ENCODE measurements around the gene ZNF438.
A peak's percentile ranks its signal among the peaks of the same experiment; 100 is the strongest.

The ZNF438 gene

GRCh38 chr10:30857803-30858202 is 173.9 kb downstream of the ZNF438 start:
- WGBS: 73% methylated on average over 2 of the region's 3 CpGs
- peak overlapping the region in 1 of 2 experiments; percentile 72 for H3K18ac ChIP-seq (ENCODE audit: low read depth in 1 of 2, low read length in 2 of 2)
- H3K79me1 ChIP-seq (replicated peaks; ENCODE audit: low read length, poor library complexity, severe bottlenecking): no peaks in the 10 kb centered on the region

GRCh38 chr10:30855131-30855530 is 176.5 kb downstream of the ZNF438 start:
- peak overlapping the region; percentile 30 for H4K8ac ChIP-seq (ENCODE audit: low read length)

More at GRCh38 chr10:30857803-30858202, 173.9 kb downstream of the ZNF438 start:
- peak overlapping the region; percentile 67 for H2BK15ac ChIP-seq (ENCODE audit: low read depth, poor library complexity, severe bottlenecking)
- H3K14ac ChIP-seq (ENCODE audit: low read length in 2 of 2): no peak overlapping the region
- no peak overlapping the region for H3K4me3 ChIP-seq (ENCODE audit: insufficient read depth in 1 of 2, low read depth in 1 of 2, low read length in 2 of 2)
- H4K8ac ChIP-seq (ENCODE audit: low read length): no peak overlapping the region
- H3K9ac ChIP-seq (ENCODE audit: low read length): peak overlapping the region; percentile 48
- H2AFZ ChIP-seq (ENCODE audit: low read depth, low read length): no peak overlapping the region
- H3K23ac ChIP-seq (ENCODE audit: low read length in 2 of 2): no peak overlapping the region
- no peak overlapping the region for H2BK12ac ChIP-seq (ENCODE audit: low read length in 2 of 2)
- no peaks in the 10 kb centered on the region for H3K36me3 ChIP-seq (ENCODE audit: control insufficient read depth in 1 of 2, insufficient read depth in 2 of 2, low read depth in 1 of 2, low read length in 2 of 2)
- H3K4me2 ChIP-seq (ENCODE audit: low read length, poor library complexity, severe bottlenecking): no peak overlapping the region
- no peak overlapping the region for H2BK120ac ChIP-seq (ENCODE audit: low read depth, low read length)
- peak overlapping the region; percentile 58 for H4K91ac ChIP-seq (ENCODE audit: low read length)
- no peak overlapping the region for H3K27ac ChIP-seq (ENCODE audit: low read length, poor library complexity, severe bottlenecking)
- no peak overlapping the region for H2AK5ac ChIP-seq (ENCODE audit: low read length, severe bottlenecking)
- H2BK5ac ChIP-seq (ENCODE audit: low read depth, low read length, poor library complexity, severe bottlenecking): no peak overlapping the region
- H3K4me1 ChIP-seq (ENCODE audit: control insufficient read depth, insufficient read depth, low read depth, low read length): no peaks in the 10 kb centered on the region
- H3K9me3 ChIP-seq (ENCODE audit: control insufficient read depth, low read length): no peaks in the 10 kb centered on the region
- DNase-seq: peak; percentile 59
- H3K4ac ChIP-seq (ENCODE audit: low read depth in 1 of 2, low read length in 2 of 2): no peak overlapping the region
- no peaks in the 10 kb centered on the region for H3K27me3 ChIP-seq (ENCODE audit: control insufficient read depth in 1 of 2, insufficient read depth in 1 of 2, low read length in 2 of 2)

GRCh38 chr10:30854656-30855055 is 177.0 kb downstream of the ZNF438 start:
- Histone ChIP-seq H2BK12ac (ENCODE audit: low read length in 2 of 2) (no peak overlapping the region), H3K27ac (ENCODE audit: low read length, poor library complexity, severe bottlenecking) (no peak overlapping the region), H2BK5ac (ENCODE audit: low read depth, low read length, poor library complexity, severe bottlenecking) (no peak overlapping the region), H3K79me1 (replicated peaks; ENCODE audit: low read length, poor library complexity, severe bottlenecking) (no peaks in the 10 kb centered on the region), H2BK15ac (ENCODE audit: low read depth, poor library complexity, severe bottlenecking) (no peak overlapping the region), H3K18ac (ENCODE audit: low read depth in 1 of 2, low read length in 2 of 2) (no peak overlapping the region), H2BK120ac (ENCODE audit: low read depth, low read length) (no peak overlapping the region), H3K36me3 (ENCODE audit: control insufficient read depth in 1 of 2, insufficient read depth in 2 of 2, low read depth in 1 of 2, low read length in 2 of 2) (peaks cover 1 to 6% of the 10 kb centered on the region in 2 experiments), H3K27me3 (ENCODE audit: control insufficient read depth in 1 of 2, insufficient read depth in 1 of 2, low read length in 2 of 2) (no peaks in the 10 kb centered on the region), H2AK5ac (ENCODE audit: low read length, severe bottlenecking) (no peak overlapping the region), H3K23ac (ENCODE audit: low read length in 2 of 2) (no peak overlapping the region), H4K91ac (ENCODE audit: low read length) (no peak overlapping the region), H3K14ac (ENCODE audit: low read length in 2 of 2) (no peak overlapping the region), H3K4me2 (ENCODE audit: low read length, poor library complexity, severe bottlenecking) (no peak overlapping the region), H3K9ac (ENCODE audit: low read length) (no peak overlapping the region), H3K4ac (ENCODE audit: low read depth in 1 of 2, low read length in 2 of 2) (no peak overlapping the region), H3K4me1 (ENCODE audit: control insufficient read depth, insufficient read depth, low read depth, low read length) (no peaks in the 10 kb centered on the region), H2AFZ (ENCODE audit: low read depth, low read length) (no peak overlapping the region), H3K9me3 (ENCODE audit: control insufficient read depth, low read length) (no peaks in the 10 kb centered on the region), H3K4me3 (ENCODE audit: insufficient read depth in 1 of 2, low read depth in 1 of 2, low read length in 2 of 2) (no peak overlapping the region), H4K8ac (ENCODE audit: low read length) (no peak overlapping the region)
- no peak for DNase-seq
- WGBS: 50% methylated on average over 4 of the region's 4 CpGs

More at GRCh38 chr10:30855131-30855530, 176.5 kb downstream of the ZNF438 start:
- Histone ChIP-seq H2BK15ac (ENCODE audit: low read depth, poor library complexity, severe bottlenecking) (no peak overlapping the region), H2BK120ac (ENCODE audit: low read depth, low read length) (no peak overlapping the region), H2BK5ac (ENCODE audit: low read depth, low read length, poor library complexity, severe bottlenecking) (no peak overlapping the region), H3K9me3 (ENCODE audit: control insufficient read depth, low read length) (no peaks in the 10 kb centered on the region), H3K4me3 (ENCODE audit: insufficient read depth in 1 of 2, low read depth in 1 of 2, low read length in 2 of 2) (no peak overlapping the region), H3K4me2 (ENCODE audit: low read length, poor library complexity, severe bottlenecking) (no peak overlapping the region), H3K79me1 (replicated peaks; ENCODE audit: low read length, poor library complexity, severe bottlenecking) (no peaks in the 10 kb centered on the region), H2AK5ac (ENCODE audit: low read length, severe bottlenecking) (no peak overlapping the region), H3K36me3 (ENCODE audit: control insufficient read depth in 1 of 2, insufficient read depth in 2 of 2, low read depth in 1 of 2, low read length in 2 of 2) (peaks cover 0 to 1% of the 10 kb centered on the region in 2 experiments), H3K14ac (ENCODE audit: low read length in 2 of 2) (no peak overlapping the region), H3K27ac (ENCODE audit: low read length, poor library complexity, severe bottlenecking) (no peak overlapping the region), H3K23ac (ENCODE audit: low read length in 2 of 2) (no peak overlapping the region), H3K4me1 (ENCODE audit: control insufficient read depth, insufficient read depth, low read depth, low read length) (no peaks in the 10 kb centered on the region), H2BK12ac (ENCODE audit: low read length in 2 of 2) (no peak overlapping the region), H2AFZ (ENCODE audit: low read depth, low read length) (no peak overlapping the region), H4K91ac (ENCODE audit: low read length) (no peak overlapping the region), H3K9ac (ENCODE audit: low read length) (no peak overlapping the region), H3K27me3 (ENCODE audit: control insufficient read depth in 1 of 2, insufficient read depth in 1 of 2, low read length in 2 of 2) (no peaks in the 10 kb centered on the region), H3K18ac (ENCODE audit: low read depth in 1 of 2, low read length in 2 of 2) (no peak overlapping the region), H3K4ac (ENCODE audit: low read depth in 1 of 2, low read length in 2 of 2) (no peak overlapping the region)
- no peak for DNase-seq
- 93% methylated on average over 5 of the region's 5 CpGs for WGBS

GRCh38 chr10:30853066-30853465 is 178.6 kb downstream of the ZNF438 start:
- H3K79me1 ChIP-seq (replicated peaks; ENCODE audit: low read length, poor library complexity, severe bottlenecking): no peaks in the 10 kb centered on the region
- no peak overlapping the region for H3K14ac ChIP-seq (ENCODE audit: low read length in 2 of 2)
- no peak overlapping the region for H4K91ac ChIP-seq (ENCODE audit: low read length)
- no peak overlapping the region for H3K18ac ChIP-seq (ENCODE audit: low read depth in 1 of 2, low read length in 2 of 2)
- H3K4me1 ChIP-seq (ENCODE audit: control insufficient read depth, insufficient read depth, low read depth, low read length): no peaks in the 10 kb centered on the region
- no peak overlapping the region for H2AK5ac ChIP-seq (ENCODE audit: low read length, severe bottlenecking)
- 97% methylated on average over 1 of the region's 1 CpG for WGBS
- no peak overlapping the region for H4K8ac ChIP-seq (ENCODE audit: low read length)
- no peak overlapping the region for H2AFZ ChIP-seq (ENCODE audit: low read depth, low read length)
- no peak overlapping the region for H3K4me2 ChIP-seq (ENCODE audit: low read length, poor library complexity, severe bottlenecking)
- H2BK12ac ChIP-seq (ENCODE audit: low read length in 2 of 2): no peak overlapping the region
- no peak overlapping the region for H3K4me3 ChIP-seq (ENCODE audit: insufficient read depth in 1 of 2, low read depth in 1 of 2, low read length in 2 of 2)
- no peak overlapping the region for H3K4ac ChIP-seq (ENCODE audit: low read depth in 1 of 2, low read length in 2 of 2)
- H3K27ac ChIP-seq (ENCODE audit: low read length, poor library complexity, severe bottlenecking): no peak overlapping the region
- H3K9ac ChIP-seq (ENCODE audit: low read length): no peak overlapping the region
- no peak for DNase-seq
- H2BK15ac ChIP-seq (ENCODE audit: low read depth, poor library complexity, severe bottlenecking): no peak overlapping the region
- no peak overlapping the region for H2BK5ac ChIP-seq (ENCODE audit: low read depth, low read length, poor library complexity, severe bottlenecking)
- H3K9me3 ChIP-seq (ENCODE audit: control insufficient read depth, low read length): no peaks in the 10 kb centered on the region
- no peak overlapping the region for H2BK120ac ChIP-seq (ENCODE audit: low read depth, low read length)
- H3K27me3 ChIP-seq (ENCODE audit: control insufficient read depth in 1 of 2, insufficient read depth in 1 of 2, low read length in 2 of 2): no peaks in the 10 kb centered on the region
- H3K23ac ChIP-seq (ENCODE audit: low read length in 2 of 2): no peak overlapping the region
- H3K36me3 ChIP-seq (ENCODE audit: control insufficient read depth in 1 of 2, insufficient read depth in 2 of 2, low read depth in 1 of 2, low read length in 2 of 2): peaks cover 7 to 22% of the 10 kb centered on the region in 2 experiments

Data from mesenchymal stem cell (in vitro differentiated cells and primary cell).